HG03095 (cell line): ENCODE measurements around the gene CASP8AP2.
"Not testable (repeated sequence)": the region's sequence is repeated elsewhere in the genome, so short reads cannot be mapped to it uniquely, and the experiment has no call there.

Experiments used
- ATAC-seq: cut with Tn5 transposase; IDR thresholded peaks from one replicate; pipeline ENCODE4 v1.9.1; 2021; ENCODE audit warnings: moderate library complexity; ENCODE audit not compliant: unreplicated experiment

The CASP8AP2 gene

GRCh38 chr6:89819336-89820130 is 10.1 kb upstream of the CASP8AP2 start, which contains the start of gene MDN1:
Gene MDN1 (minus strand): TSS chr6:89819794. CDS start chr6:89819607, 187 bp downstream.
- peak; percentile 94 for ATAC-seq

DNA sequence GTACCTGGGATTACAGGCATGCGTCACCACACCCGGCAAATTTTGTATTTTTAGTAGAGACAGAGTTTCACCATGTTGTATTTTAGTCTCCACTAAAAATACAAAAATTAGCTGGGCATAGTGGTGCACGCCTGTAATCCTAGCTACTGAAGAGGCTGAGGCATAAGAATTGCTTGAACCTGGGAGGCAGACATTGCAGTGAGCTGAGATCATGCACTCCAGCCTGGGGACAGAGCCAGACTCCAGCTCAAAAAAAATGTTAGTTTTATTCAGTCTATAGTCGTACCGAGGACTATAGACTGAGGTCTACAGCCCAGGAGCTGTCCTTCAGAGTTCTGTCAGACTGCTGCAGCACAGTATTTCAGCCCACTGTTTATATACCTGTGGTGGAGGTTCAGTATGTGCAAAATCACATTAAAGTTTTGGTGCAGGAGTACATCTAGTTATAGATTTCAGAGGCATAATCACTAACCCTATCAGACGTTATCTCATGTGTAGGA is 3.6 kb upstream of the CASP8AP2 start:
- ATAC-seq: no peak

- ATAC-seq: not testable (repeated sequence)
These were observed 1.1 kb upstream of the CASP8AP2 start for GRCh38 chr6:89828475-89828987.

DNA sequence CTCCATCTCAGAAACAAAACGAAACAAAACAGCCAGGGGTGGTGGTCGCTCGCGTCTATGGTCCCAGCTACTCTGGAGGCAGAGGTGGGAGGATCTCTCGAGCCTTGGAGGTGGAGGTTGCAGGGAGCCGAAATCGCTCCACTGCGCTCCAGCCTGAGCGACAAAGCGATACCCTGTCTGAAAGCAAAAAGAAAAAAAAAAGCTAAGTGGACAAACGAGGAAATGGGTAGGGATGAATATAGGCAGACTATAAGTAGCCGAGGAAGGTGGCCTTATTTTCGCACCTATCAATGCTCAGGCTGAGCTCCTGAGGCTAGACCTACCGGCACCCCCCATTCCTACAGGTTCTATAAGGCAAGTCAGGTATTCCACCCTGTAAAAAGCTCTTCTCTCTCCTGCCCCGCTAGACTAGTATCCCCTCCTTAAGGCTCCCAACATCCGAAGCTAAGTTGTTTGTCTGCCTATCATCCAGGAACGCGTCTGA is 650 bp upstream of the CASP8AP2 start:
- peak; percentile 31 for ATAC-seq

DNA sequence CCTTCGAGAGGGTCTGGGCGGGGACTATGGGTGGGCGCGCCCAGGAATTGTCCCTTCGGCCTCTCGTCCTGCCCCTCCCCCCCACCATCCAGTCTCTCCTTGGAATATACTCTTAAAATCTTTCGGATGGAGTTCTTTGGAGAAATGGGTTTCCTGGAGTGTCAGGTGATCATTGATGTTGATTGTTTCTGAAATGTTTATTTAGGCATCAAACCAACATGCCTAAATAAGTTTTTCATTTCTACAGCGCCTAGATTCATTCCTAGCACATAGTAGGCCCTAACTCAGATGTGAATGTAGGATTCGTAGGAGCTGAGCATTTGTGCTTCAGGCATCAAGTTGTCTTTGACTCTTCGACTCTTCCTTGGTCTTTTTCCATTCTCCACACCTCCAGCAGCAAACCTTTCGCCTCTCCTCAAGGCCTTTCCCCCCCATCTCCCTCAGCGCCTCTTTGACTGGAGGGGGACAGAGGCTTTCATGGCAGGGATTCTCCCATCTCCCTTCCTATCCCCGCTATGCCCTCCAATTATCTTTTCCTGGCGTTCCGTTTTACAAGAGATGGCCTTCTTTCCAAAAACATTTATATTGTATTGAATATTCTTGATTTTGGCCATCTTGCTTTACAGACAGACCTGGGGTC is 610 bp downstream of the CASP8AP2 start:
- no peak for ATAC-seq

- ATAC-seq: peak; percentile 91
These were observed 5.5 kb downstream of the CASP8AP2 start for GRCh38 chr6:89834884-89835792.

- no peak for ATAC-seq
These were observed 7.1 kb downstream of the CASP8AP2 start for GRCh38 chr6:89836639-89837222.

DNA sequence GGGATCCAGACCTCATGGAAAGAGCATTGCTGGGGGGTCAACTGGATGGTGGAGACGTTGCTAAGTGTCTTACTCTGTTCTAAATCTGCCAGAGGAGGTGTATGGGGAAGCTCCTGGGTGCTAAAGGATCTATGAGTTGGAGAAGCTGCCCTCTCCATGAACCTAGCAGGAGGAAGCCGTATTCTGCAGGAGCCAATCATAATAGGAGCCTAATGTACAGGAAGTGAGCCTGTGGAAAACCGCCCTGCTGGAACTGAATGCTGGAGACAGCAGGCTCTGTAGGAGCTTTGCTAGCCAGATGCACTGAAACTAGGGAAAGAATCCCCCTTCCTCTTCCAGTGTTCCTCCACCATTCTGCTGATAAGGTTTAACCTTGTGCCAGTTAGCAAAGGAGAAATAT is 10.9 kb downstream of the CASP8AP2 start:
- no peak for ATAC-seq

- no peak for ATAC-seq
These were observed 12.5 kb downstream of the CASP8AP2 start for GRCh38 chr6:89842228-89842627.

GRCh38 chr6:89843070-89843469 is 13.4 kb downstream of the CASP8AP2 start:
- ATAC-seq: no peak

DNA sequence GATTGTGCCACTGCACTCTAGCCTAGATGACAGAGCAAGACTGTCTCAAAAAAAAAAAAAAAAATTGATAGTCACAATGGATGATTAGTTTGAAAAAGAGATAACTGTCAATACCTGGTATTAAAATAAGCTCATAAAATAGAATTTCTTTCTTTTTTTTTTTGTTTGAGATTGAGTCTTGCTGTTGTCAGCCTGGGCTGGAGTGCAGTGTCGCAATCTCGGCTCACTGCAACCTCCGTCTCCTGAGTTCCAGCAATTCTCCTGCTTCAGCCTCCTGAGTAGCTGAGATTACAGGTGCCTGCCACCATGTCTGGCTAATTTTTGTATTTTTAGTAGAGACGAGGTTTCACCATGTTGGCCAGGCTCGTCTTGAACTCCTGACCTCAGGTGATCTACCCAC is 17.8 kb downstream of the CASP8AP2 start:
- not testable (repeated sequence) for ATAC-seq

DNA sequence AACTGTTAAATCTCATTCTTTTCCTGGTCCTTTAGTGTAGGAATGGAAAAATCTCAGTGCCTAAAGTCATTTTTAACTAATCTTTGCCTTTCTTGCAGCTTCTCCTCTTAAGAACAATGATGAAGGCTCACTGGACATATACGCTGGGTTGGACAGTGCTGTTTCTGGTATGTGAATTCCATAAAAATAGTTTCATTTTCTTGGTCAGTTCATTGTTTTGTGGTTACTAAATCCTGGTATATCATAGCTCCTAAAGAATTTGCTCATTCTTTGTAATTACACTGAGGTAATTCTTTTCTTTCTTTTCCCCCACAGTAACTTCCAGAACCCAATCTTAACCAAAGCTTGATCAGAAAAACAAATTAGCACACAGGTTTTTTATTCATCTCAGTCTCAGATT is 23.4 kb downstream of the CASP8AP2 start:
- no peak for ATAC-seq

DNA sequence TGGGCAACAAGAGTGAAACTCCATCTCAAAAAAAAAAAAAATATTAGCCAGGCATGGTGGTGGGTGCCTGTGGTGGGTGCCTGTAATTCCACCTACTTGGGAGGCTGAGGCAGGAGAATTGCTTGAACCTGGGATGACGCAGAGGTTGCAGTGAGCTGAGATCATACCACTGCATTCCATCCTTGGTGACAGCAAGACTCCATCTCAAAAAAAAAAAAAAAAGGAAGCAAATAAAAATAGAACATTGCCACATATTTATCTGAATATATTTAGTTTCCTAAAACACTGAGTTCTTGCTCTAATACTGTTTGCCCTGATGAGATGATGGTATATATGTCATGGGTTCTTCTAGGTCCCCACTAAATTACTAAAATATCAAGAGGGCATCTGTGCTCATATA is 28.4 kb downstream of the CASP8AP2 start:
- no peak for ATAC-seq

DNA sequence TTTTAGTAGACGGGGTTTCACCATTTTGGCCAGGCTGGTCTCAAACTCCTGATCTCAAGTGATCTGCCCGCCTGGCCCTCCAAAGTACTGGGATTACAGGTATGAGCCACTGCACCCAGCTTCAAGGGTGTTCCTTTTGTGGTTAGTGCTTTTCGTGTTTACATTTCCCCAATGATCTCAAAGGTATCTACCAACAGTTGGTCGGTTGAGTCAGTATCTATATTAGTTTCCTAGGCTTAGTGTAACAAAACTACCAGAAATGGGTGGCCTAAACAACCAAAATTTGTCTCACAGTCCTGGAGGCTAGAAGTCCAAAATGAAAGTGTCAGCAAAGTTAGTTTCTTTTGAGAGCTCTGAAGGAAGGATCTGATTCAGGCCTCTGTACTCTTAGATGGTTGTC is 30.1 kb downstream of the CASP8AP2 start:
- ATAC-seq: peak; percentile 50

GRCh38 chr6:89862273-89862672 is 32.6 kb downstream of the CASP8AP2 start:
- peak; percentile 77 for ATAC-seq

- ATAC-seq: peak; percentile 13
These were observed 33.0 kb downstream of the CASP8AP2 start for GRCh38 chr6:89862698-89863097.

GRCh38 chr6:89866024-89866678 is 36.5 kb downstream of the CASP8AP2 start:
- ATAC-seq: no peak

DNA sequence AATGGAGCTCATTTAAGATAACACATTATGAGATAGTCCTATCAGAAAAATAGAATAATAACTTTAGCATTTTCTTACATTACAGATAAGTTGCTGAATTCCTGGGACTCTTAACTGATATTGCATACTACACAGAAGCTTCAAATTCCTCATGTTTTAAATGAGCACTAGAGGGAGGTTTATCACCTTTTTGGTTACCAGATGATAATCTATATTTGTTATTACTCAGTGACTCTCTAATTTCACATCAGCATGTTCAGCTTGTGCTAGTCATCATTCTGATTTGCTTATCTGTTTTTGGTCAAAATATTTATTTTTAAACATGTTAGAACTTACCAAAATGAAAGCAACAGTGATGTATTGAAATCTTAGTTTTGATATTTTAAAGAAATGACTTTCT is 44.0 kb downstream of the CASP8AP2 start:
- ATAC-seq: no peak

DNA sequence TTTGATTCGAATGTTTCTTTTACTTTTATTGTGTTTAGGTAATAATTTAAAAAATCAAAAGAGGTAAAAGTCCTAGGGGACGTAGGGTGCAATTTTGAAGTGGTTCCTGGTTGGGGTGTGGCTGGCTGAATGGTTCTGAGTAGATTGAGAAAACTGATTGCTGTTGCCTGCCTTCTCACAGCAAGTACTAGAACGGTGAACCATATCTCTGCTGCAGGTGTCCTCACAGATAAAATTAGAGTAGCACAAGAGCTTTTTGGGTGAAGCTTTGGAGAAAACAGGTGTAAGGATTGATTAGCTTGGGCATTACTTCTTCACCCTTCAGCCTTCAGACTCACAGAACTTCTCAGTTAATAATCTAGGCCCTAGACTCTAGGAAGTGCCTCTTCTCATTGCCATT is 44.8 kb downstream of the CASP8AP2 start:
- ATAC-seq: no peak
